Esophagus muscularis mucosa (tissue), 4 donors: Measurements from ENCODE around the gene TP53. TPM values are rescaled to one million over a fixed set of nuclear protein-coding genes. Genes with fewer than 3 reads are reported as not detected.
A peak's percentile ranks its signal among the peaks of the same experiment; 100 is the strongest.
"Not testable (repeated sequence)": the region's sequence is repeated elsewhere in the genome, so short reads cannot be mapped to it uniquely, and the experiment has no call there.

Experiments
- DNase-seq: peaks from one replicate; pipeline ENCODE4 v3.0.0-alpha.2; 2017; ENCODE audit errors: extremely low spot score
- H3K27ac ChIP-seq, 4 donors: fragments of 200-600 bp; sonication (generic); replicated peaks in 1 of 4; 1 replicate in 3 of 4; 2 replicates in 1 of 4; pipeline ENCODE4 v1.5.1; 2016 to 2019; ENCODE audit warnings: mild to moderate bottlenecking in 1 of 4
- H3K27me3 ChIP-seq, 4 donors: fragments of 200-600 bp; sonication (generic); one replicate each; pipeline versions ENCODE4 v1.5.1 to v1.6.0; 2016 to 2019
- H3K36me3 ChIP-seq, 4 donors: fragments of 200-600 bp; sonication (generic); one replicate each; pipeline ENCODE4 v1.5.1; 2016 to 2019
- H3K4me1 ChIP-seq, 4 donors: fragments of 200-600 bp; sonication (generic); one replicate each; pipeline ENCODE4 v1.5.1; 2016 to 2019
- H3K4me3 ChIP-seq, 4 donors: fragments of 200-600 bp; sonication (generic); 1 replicate in 2 of 4; 2 replicates in 2 of 4; pipeline ENCODE4 v1.5.1; 2016 to 2019; ENCODE audit warnings: mild to moderate bottlenecking in 4 of 4, moderate library complexity in 1 of 4
- H3K9me3 ChIP-seq, 4 donors: fragments of 200-600 bp; sonication (generic); 1 replicate in 3 of 4; 2 replicates in 1 of 4; pipeline ENCODE4 v1.5.1; 2016 to 2019
- EP300 ChIP-seq: sonication (generic); formaldehyde crosslinking; IDR thresholded peaks from one replicate; pipeline ENCODE4 v1.6.1; 2017; ENCODE audit warnings: antibody characterized with exemption
- POLR2A ChIP-seq: fragments of 450-650 bp; IDR thresholded peaks from one replicate; pipeline ENCODE4 v1.6.1; 2017; ENCODE audit warnings: antibody characterized with exemption, moderate library complexity, mild to moderate bottlenecking, low read depth
- POLR2AphosphoS5 ChIP-seq, 2 donors: sonication (generic); formaldehyde crosslinking; IDR thresholded peaks; one replicate each; pipeline ENCODE4 v1.6.1; 2017; ENCODE audit warnings: antibody characterized with exemption in 2 of 2
- WGBS: methylation state at CpG from one replicate; pipeline ENCODE4 v1.1.5; 2018; 5-methylcytosine and 5-hydroxymethylcytosine counted together
- intact Hi-C: fragments of 100-400 bp; cut with DNase I; formaldehyde crosslinking; loops from one replicate; pipeline ENCODE4 v1.15.1; 2023
- total RNA-seq, 4 donors: library from RNA; depleted of rRNA; stranded (reverse); fragments of >200 nt; gene quantifications; one replicate each; pipeline versions ENCODE4 v1.1.0 to v1.2.1, GENCODE V29; 2016
- TF ChIP-seq, protein P1 (sequence below), 3 experiments: fragments of 200-600 bp in 2 of 3; fragments of 450-650 bp in 1 of 3; sonication (generic) in 2 of 3; IDR thresholded peaks; one replicate each; pipeline ENCODE4 v1.5.1; 2017 to 2019; ENCODE audit warnings: antibody characterized with exemption in 3 of 3, mild to moderate bottlenecking in 2 of 3, moderate library complexity in 1 of 3

TP53 gene
- total RNA-seq, 4 donors from 2014 or later = 14.9 to 18.3 (median 16.1) TPM

DNA sequence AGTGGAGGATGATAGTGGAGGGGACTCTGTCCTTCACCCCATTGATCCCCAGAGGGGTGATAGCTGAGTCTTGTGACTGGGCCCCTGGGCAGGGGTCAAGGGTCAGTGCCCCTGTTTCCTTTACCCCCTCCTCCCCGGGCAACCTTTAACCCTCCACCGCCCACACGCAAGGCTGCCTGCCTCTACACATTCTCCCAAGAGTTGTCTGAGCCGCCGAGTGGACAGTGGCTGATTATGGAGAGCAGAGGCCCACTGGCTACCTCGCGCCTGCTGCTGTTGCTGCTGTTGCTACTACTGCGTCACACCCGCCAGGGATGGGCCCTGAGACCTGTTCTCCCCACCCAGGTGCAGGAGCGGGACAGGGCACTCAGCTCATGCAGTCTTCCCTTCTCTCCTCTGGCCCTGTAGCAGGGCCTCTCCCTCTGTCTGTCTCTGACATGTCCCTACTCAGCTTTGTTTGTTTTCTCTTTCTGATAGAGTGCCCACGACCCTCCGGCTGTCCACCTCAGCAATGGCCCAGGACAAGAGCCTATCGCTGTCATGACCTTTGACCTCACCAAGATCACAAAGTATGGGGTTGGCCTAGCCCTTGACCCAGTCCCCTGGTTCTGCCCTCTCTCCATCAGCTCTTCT lies 57.2 kb downstream of the TP53 start, which contains the start of gene SHBG:
TSS of gene SHBG (plus strand) at position 197 of the 633 bp plus-strand sequence. CDS start at position 235, 38 bp downstream.
- TF ChIP-seq, protein P1, sequence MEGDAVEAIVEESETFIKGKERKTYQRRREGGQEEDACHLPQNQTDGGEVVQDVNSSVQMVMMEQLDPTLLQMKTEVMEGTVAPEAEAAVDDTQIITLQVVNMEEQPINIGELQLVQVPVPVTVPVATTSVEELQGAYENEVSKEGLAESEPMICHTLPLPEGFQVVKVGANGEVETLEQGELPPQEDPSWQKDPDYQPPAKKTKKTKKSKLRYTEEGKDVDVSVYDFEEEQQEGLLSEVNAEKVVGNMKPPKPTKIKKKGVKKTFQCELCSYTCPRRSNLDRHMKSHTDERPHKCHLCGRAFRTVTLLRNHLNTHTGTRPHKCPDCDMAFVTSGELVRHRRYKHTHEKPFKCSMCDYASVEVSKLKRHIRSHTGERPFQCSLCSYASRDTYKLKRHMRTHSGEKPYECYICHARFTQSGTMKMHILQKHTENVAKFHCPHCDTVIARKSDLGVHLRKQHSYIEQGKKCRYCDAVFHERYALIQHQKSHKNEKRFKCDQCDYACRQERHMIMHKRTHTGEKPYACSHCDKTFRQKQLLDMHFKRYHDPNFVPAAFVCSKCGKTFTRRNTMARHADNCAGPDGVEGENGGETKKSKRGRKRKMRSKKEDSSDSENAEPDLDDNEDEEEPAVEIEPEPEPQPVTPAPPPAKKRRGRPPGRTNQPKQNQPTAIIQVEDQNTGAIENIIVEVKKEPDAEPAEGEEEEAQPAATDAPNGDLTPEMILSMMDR (IDR thresholded peaks at IDR 0.05) = no peak
- TF ChIP-seq POLR2A (no peak), POLR2AphosphoS5 (IDR thresholded peaks at IDR 0.05) (no peak), EP300 (no peak)
- H3K27ac ChIP-seq = no peak within 1 kb of the TSS
- no peaks in the 10 kb centered on the region for H3K27me3 ChIP-seq
- H3K9me3 ChIP-seq = no peaks in the 10 kb centered on the region
- H3K4me1 ChIP-seq = peaks cover 9 to 21% (median 18%) of the 10 kb centered on the region in 4 donors
- DNase-seq = no peak
- H3K36me3 ChIP-seq = peaks cover 0 to 8% (median 2%) of the 10 kb centered on the region in 4 donors
- WGBS = 77% methylated on average over 12 of the region's 13 CpGs
- H3K4me3 ChIP-seq = no peak within 1 kb of the TSS
- intact Hi-C loops = no loop called here

DNA sequence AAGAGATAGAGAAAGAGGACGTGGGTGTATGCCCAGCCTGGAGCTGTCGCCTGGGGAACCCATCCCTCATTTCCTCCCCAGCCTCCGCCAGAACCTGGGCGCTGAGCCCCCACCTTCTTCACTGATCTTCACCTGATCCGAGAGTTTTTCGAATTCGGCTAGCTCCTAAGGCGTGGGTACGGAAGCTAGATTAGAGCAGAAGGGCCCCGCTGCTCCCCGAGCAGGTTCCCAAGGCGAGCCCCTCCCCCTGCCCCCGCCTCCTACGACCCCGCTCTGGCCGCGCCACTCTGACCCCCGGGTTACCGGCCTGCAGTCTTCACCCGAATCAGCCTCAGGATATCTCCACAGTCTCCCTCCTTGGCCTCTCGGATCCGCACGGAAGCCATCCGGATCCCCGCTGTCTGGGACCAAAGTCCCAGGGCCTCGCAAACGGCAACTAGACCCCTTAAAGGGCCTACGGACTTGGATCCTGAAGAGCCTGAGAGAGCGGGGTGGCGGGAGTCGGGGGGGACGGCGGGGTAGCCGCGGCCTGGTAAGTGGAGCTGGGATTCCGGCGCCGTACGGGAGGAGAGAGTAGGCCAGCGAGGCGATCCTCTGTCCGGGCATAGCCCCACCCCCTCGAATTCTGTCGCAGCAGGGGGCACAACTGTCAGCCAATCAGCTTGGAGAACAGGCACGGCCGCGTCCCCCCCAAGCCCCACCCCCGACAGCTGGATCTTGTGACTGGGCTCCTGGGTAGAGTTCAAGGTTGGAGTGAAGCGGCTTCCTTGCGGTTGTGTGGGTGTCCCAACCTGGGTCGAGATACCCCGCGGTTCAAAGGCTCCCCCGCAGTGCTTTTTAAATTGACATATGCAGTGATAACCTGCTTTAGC lies 59.8 kb downstream of the TP53 start, which contains the start of gene SAT2:
TSS of gene SAT2 (minus strand) at position 572 of the 872 bp plus-strand sequence. CDS start at position 386, 186 bp downstream.
- Histone ChIP-seq H3K9me3 (no peaks in the 10 kb centered on the region), H3K4me1 (peaks cover 9 to 19% (median 18%) of the 10 kb centered on the region in 4 donors), H3K4me3 (peak within 1 kb of the TSS; percentile 71 to 85 (median 82)), H3K36me3 (peaks cover 0 to 8% (median 2%) of the 10 kb centered on the region in 4 donors), H3K27ac (peak within 1 kb of the TSS; percentile 91 to 97 (median 96)), H3K27me3 (no peaks in the 10 kb centered on the region)
- 0% methylated on average over 29 of the region's 54 CpGs for WGBS
- intact Hi-C loops = no loop called here
- TF ChIP-seq POLR2AphosphoS5 (IDR thresholded peaks at IDR 0.05) (peak; percentile 75 to 91), EP300 (no peak), POLR2A (peak; percentile 66)
- TF ChIP-seq, protein P1 (IDR thresholded peaks at IDR 0.05) = peak in 1 of 3 experiments; percentile 7
- DNase-seq = peak; percentile 100

DNA sequence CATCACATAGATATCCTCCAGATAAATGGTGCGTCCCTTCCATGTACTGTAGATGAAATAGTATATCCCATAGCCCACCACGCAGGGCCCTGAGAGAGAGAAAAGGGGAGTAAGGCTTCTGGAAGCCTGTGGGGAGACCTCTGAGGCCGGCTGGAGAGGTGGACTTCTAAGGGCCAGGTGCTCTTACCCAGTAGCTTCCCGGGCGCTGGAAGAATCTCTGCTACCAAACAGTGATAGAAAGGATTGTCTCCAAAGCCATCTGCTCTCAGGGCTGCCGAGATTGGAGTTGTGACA lies 60.4 kb downstream of the TP53 start:
- TF ChIP-seq POLR2AphosphoS5 (IDR thresholded peaks at IDR 0.05) = no peak
- no peak for TF ChIP-seq POLR2A
- TF ChIP-seq, protein P1 (IDR thresholded peaks at IDR 0.05) = no peak
- no peak for TF ChIP-seq EP300
- no peaks in the 10 kb centered on the region for H3K9me3 ChIP-seq
- peaks cover 9 to 19% (median 17%) of the 10 kb centered on the region in 4 donors for H3K4me1 ChIP-seq
- peak overlapping the region; percentile 91 to 97 (median 96) for H3K27ac ChIP-seq
- peaks cover 0 to 8% (median 2%) of the 10 kb centered on the region in 4 donors for H3K36me3 ChIP-seq
- peak overlapping the region; percentile 71 to 85 (median 82) for H3K4me3 ChIP-seq
- intact Hi-C loops = no loop called here
- no peak for DNase-seq
- no peaks in the 10 kb centered on the region for H3K27me3 ChIP-seq
- 14% methylated on average over 6 of the region's 6 CpGs for WGBS

DNA sequence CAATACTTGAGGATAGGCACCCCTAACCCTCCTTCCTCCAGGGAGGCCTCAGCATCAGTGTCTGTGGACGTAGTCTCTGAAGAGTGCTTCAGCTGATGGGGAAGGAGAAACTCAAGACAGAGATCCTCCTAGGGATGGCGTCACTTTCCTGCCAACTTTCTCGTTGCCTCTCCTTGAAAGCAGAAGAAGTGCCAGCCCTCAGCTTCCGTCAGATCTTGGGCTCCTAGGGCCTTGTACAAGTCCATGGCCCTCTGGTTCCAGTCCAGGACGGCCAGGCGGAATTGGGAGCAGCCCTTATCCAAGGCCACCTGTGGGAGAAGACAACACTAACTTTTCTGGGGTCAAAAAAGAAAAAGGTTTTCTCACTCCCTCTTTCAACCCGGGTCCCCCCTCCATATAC lies 61.0 kb downstream of the TP53 start:
- no peak for DNase-seq
- Histone ChIP-seq H3K27me3 (no peaks in the 10 kb centered on the region), H3K27ac (peak overlapping the region; percentile 91 to 97 (median 96)), H3K4me3 (peak overlapping the region in 3 of 4 donors; percentile 71 to 84 (median 80)), H3K36me3 (peaks cover 0 to 8% (median 2%) of the 10 kb centered on the region in 4 donors), H3K9me3 (no peaks in the 10 kb centered on the region), H3K4me1 (peaks cover 9 to 19% (median 17%) of the 10 kb centered on the region in 4 donors)
- intact Hi-C loops = no loop called here
- TF ChIP-seq EP300 (no peak), POLR2A (no peak), POLR2AphosphoS5 (IDR thresholded peaks at IDR 0.05) (no peak)
- TF ChIP-seq, protein P1 (IDR thresholded peaks at IDR 0.05) = no peak
- WGBS = 84% methylated on average over 7 of the region's 7 CpGs

DNA sequence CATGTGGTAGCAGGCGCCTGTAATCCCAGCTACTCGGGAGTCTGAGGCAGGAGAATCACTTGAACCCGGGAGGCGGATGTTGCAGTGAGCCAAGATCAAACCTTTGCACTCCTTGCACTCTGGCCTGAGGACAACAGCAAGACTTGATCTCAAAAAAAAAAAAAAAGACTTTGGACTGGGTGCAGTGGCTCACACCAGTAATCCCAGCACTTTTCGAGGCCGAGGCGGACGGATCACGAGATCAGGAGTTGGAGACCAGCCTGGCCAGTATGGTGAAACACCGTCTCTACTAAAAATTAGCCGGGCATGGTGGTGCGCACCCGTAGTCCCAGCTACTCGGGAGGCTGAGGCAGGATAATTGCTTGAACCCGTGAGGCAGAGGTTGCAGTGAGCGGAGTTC lies 61.5 kb downstream of the TP53 start:
- intact Hi-C loops, H3K27me3 ChIP-seq, H3K36me3 ChIP-seq, DNase-seq, H3K9me3 ChIP-seq, H3K27ac ChIP-seq, H3K4me3 ChIP-seq: not testable (repeated sequence)
- 95% methylated on average over 16 of the region's 16 CpGs for WGBS
- H3K4me1 ChIP-seq = peaks cover 9 to 19% (median 17%) of the 10 kb centered on the region in 4 donors
